DOHH2 (cell line): ENCODE results near the gene PPP1R18.

Source experiments
- CTCF ChIP-seq: fragments of 200-600 bp; sonication (generic); IDR thresholded peaks from one replicate; pipeline ENCODE4 v1.5.1; 2014; ENCODE audit warnings: antibody characterized with exemption, mild to moderate bottlenecking, low read depth, low read length; ENCODE audit not compliant: poor library complexity, severe bottlenecking
- EZH2phosphoT487 ChIP-seq: fragments of 200-600 bp; sonication (generic); IDR thresholded peaks from 2 replicates; pipeline ENCODE4 v1.6.1; 2017; ENCODE audit warnings: borderline replicate concordance, mild to moderate bottlenecking, antibody characterized with exemption, low read length, moderate library complexity, mixed read lengths

GRCh38 chr6:30681766-30682142, 4.7 kb downstream of the PPP1R18 start:
- TF ChIP-seq CTCF (no peak), EZH2phosphoT487 (no peak)
